ENCODE results near the gene NRROS. TPM values are rescaled to one million over a fixed set of nuclear protein-coding genes. Genes with fewer than 3 reads are reported as not detected.
"Not testable (repeated sequence)": the region's sequence is repeated elsewhere in the genome, so short reads cannot be mapped to it uniquely, and the experiment has no call there.

Gene NRROS
- total RNA-seq, 2 donors from 2014 or later, result 2.1 to 2.2 TPM

DNA sequence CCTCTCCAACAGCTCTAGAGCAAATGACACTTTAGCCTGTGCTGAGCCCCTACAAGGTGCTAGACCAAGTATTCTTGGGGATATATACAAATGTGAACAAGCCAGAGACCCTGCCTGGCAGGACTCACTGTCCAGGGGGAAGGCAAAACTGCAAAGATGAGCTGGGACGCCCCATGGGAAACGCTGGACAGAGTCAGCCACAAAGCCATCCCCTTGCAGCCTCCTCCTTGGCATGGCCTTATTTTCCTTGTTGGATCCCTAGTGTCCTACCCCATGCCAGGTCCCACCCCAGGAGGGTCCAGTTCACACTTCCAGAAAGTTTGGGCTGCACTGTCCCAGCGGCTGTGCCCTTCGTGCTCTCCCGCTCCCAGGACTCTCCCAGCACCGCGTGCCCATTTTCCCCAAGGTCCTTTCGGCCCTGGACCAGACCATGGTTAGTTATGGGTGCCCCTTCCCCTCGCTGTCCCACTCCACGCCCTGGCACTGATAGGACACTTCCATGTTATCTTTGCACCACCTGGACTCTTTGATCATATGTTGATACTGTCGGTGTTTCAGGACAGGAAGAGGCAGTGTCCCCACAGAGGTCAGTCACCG lies 5.8 kb upstream of the NRROS start:
- Histone ChIP-seq H3K27ac (peak overlapping the region; percentile 21), H3K27me3 (no peaks in the 10 kb centered on the region), H3K9ac (ENCODE audit: low read depth in 2 of 2, low read length in 2 of 2) (peak overlapping the region in 1 of 2 donors; percentile 26), H3K4me3 (no peak overlapping the region), H3K9me3 (no peaks in the 10 kb centered on the region), H3K4me1 (peaks cover 7% of the 10 kb centered on the region), H3K36me3 (no peaks in the 10 kb centered on the region)
- TF ChIP-seq, protein P1, sequence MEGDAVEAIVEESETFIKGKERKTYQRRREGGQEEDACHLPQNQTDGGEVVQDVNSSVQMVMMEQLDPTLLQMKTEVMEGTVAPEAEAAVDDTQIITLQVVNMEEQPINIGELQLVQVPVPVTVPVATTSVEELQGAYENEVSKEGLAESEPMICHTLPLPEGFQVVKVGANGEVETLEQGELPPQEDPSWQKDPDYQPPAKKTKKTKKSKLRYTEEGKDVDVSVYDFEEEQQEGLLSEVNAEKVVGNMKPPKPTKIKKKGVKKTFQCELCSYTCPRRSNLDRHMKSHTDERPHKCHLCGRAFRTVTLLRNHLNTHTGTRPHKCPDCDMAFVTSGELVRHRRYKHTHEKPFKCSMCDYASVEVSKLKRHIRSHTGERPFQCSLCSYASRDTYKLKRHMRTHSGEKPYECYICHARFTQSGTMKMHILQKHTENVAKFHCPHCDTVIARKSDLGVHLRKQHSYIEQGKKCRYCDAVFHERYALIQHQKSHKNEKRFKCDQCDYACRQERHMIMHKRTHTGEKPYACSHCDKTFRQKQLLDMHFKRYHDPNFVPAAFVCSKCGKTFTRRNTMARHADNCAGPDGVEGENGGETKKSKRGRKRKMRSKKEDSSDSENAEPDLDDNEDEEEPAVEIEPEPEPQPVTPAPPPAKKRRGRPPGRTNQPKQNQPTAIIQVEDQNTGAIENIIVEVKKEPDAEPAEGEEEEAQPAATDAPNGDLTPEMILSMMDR (IDR thresholded peaks at IDR 0.05), result no peak
- no peak for DNase-seq
- intact Hi-C loops (cut with DNase I), result no loop called here

DNA sequence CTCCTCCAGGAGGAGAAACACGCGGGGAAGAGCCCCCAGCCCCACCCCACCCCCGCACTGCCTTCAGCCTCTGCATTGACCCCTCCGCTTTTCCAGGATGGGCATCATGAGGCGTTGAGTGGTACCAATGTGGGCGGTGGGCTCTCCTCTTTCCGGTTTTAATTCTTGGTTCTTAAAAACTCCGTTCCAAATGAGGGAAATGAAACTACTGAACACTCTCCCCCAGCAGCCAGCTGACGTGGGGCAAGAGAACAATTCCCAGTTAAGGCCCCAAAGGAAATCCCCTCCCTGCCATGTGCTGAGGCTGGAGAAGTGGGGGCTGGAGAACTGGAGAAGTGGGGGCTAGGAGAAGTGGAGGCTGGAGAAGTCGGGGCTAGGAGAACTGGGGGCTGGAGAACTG lies 5.3 kb upstream of the NRROS start:
- H3K4me3 ChIP-seq, result no peak overlapping the region
- intact Hi-C loops (cut with DNase I), result no loop called here
- peaks cover 7% of the 10 kb centered on the region for H3K4me1 ChIP-seq
- H3K27me3 ChIP-seq, result no peaks in the 10 kb centered on the region
- no peaks in the 10 kb centered on the region for H3K9me3 ChIP-seq
- TF ChIP-seq, protein P1 (IDR thresholded peaks at IDR 0.05), result no peak
- no peak for DNase-seq
- H3K9ac ChIP-seq (ENCODE audit: low read depth in 2 of 2, low read length in 2 of 2), result no peak overlapping the region
- no peaks in the 10 kb centered on the region for H3K36me3 ChIP-seq
- H3K27ac ChIP-seq, result peak overlapping the region; percentile 21

DNA sequence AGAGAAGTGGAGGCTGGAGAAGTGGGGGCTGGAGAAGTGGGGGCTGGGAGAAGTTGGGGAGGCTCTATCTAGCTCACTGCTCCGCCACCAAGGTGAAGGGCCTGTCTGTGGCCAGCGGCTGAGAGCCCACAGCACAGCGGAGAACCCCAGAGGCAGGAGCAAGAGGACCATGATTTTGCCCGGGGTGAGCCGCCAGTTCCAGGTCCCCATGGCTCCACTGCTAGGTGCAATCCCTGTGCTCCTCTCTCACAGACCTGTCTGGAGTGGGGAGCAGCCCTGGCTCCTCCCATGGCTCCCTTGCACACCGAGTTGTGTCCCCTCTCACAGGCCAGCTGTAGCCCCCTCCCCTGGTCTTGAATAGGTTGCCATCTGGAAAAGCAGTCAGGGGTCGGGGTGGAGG lies 4.7 kb upstream of the NRROS start:
- no peak overlapping the region for H3K27ac ChIP-seq

DNA sequence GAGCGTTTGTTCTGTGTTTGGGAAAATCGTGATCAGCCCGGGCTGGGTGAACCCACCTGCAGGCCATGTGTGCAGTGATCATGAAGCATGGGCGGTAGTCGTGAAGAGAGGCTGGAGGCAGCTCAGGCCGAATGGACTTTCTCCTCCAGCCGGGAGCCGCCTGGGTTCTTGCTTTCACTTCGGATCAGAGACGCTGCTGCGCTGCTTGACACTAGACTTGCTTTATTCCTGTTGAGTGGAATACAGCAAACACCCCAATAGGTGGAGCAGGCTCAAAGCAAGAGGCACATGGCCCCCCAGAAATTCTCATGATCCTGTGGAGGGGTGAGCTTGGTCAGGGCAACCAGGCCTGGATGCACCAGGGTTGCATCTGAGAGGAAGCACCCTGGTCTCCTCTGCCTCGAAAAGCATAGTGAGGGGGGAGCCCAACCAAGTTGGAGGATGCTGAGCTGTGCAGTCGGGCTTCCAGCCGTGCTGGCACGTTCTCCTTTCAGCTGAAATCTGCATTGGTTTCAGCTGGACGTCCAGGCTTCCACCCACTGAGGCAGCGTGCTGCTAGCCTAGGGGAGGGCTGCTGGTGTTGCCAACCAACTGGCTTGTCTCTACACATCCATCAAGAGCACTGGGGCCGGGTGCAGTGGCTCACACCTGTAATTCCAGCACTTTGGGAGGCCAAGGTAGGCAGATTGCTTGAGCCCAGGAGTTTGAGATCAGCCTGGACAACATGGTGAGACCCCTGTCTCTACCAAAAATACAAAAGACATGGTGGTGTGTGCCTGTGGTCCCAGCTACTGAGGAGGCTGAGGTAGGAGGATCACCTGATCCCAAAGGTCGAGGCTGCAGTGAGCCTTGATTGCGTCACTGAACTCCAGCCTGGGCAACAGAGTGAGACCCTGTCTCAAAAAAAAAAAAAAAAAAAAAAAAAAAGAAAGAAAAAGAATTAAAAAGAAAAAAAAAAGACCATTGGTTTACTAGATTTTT lies 2.8 kb upstream of the NRROS start:
- Histone ChIP-seq H3K9me3 (no peaks in the 10 kb centered on the region), H3K27me3 (no peaks in the 10 kb centered on the region), H3K36me3 (no peaks in the 10 kb centered on the region), H3K9ac (ENCODE audit: low read depth in 2 of 2, low read length in 2 of 2) (peak overlapping the region in 1 of 2 donors; percentile 36), H3K4me3 (no peak overlapping the region), H3K4me1 (peaks cover 1% of the 10 kb centered on the region), H3K27ac (no peak overlapping the region)
- no peak for DNase-seq
- intact Hi-C loops (cut with DNase I), result no loop called here
- TF ChIP-seq, protein P1 (IDR thresholded peaks at IDR 0.05), result no peak

More for the DNA sequence above, 4.7 kb upstream of the NRROS start:
- H3K4me3 ChIP-seq, result no peak overlapping the region
- intact Hi-C loops (cut with DNase I), result no loop called here
- no peaks in the 10 kb centered on the region for H3K9me3 ChIP-seq
- no peaks in the 10 kb centered on the region for H3K27me3 ChIP-seq
- DNase-seq, result no peak
- no peaks in the 10 kb centered on the region for H3K36me3 ChIP-seq
- peaks cover 7% of the 10 kb centered on the region for H3K4me1 ChIP-seq
- TF ChIP-seq, protein P1 (IDR thresholded peaks at IDR 0.05), result no peak
- H3K9ac ChIP-seq (ENCODE audit: low read depth in 2 of 2, low read length in 2 of 2), result no peak overlapping the region

DNA sequence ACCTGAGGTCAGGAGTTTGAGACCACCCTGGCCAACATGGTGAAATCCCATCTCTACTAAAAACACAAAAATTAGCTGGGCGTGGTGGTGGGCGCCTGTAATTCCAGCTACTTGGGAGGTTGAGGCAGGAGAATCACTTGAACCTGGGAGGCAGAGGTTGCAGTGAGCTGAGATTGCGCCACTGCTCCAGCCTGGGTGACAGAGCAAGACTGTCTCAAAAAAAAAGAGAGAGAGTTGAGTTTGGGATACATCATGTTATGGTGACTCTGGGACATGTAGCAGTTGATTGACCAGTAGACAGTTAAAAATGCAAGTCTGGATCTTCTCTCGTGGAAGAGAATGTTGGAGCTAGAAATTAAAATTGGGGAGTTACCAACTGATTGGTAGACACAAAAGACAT lies 1.6 kb upstream of the NRROS start:
- H3K36me3 ChIP-seq; H3K9me3 ChIP-seq; H3K27ac ChIP-seq; H3K4me1 ChIP-seq; H3K27me3 ChIP-seq; H3K9ac ChIP-seq (ENCODE audit: low read depth in 2 of 2, low read length in 2 of 2); DNase-seq; intact Hi-C loops (cut with DNase I); H3K4me3 ChIP-seq: not testable (repeated sequence)

Data from colonic mucosa (tissue), 4 donors.